Tibial artery (tissue), 4 donors: ENCODE results near the gene ADD2.

Source experiments
- DNase-seq, 2 donors: peaks; one replicate each; pipeline ENCODE4 v3.0.0-alpha.2; 2019
- H3K27ac ChIP-seq, 2 donors: fragments of 200-600 bp; sonication (generic) in 1 of 2; 1 replicate in 1 of 2; 2 replicates in 1 of 2; pipeline ENCODE4 v1.5.1; 2018 to 2019; ENCODE audit warnings: mild to moderate bottlenecking in 1 of 2
- H3K27me3 ChIP-seq, 2 donors: fragments of 200-600 bp; sonication (generic) in 1 of 2; one replicate each; pipeline versions ENCODE4 v1.5.1 to v1.6.0; 2016 to 2019
- H3K36me3 ChIP-seq, 3 donors: fragments of 200-600 bp; sonication (generic) in 2 of 3; one replicate each; pipeline ENCODE4 v1.5.1; 2016 to 2019; ENCODE audit warnings: mild to moderate bottlenecking in 2 of 3
- H3K4me1 ChIP-seq, 4 donors: fragments of 200-600 bp; sonication (generic) in 2 of 4; 1 replicate in 3 of 4; 2 replicates in 1 of 4; pipeline ENCODE4 v1.5.1; 2016 to 2019
- H3K4me3 ChIP-seq, 2 donors: fragments of 200-600 bp; sonication (generic) in 1 of 2; 1 replicate in 1 of 2; 2 replicates in 1 of 2; pipeline ENCODE4 v1.5.1; 2018 to 2019; ENCODE audit warnings: mild to moderate bottlenecking in 2 of 2
- H3K9me3 ChIP-seq, 3 donors: fragments of 200-600 bp; sonication (generic) in 1 of 3; one replicate each; pipeline ENCODE4 v1.5.1; 2016 to 2019
- intact Hi-C: fragments of 100-400 bp; cut with DNase I; formaldehyde crosslinking; loops from one replicate; pipeline ENCODE4 v1.15.0; 2023; ENCODE audit warnings: low total_unique reads
- TF ChIP-seq, protein P1 (sequence below), 2 experiments: fragments of 200-600 bp in 1 of 2; fragments of 450-650 bp in 1 of 2; IDR thresholded peaks; one replicate each; pipeline ENCODE4 v1.5.1; 2017 to 2019; ENCODE audit warnings: antibody characterized with exemption in 2 of 2, mild to moderate bottlenecking in 1 of 2, moderate library complexity in 1 of 2

ADD2 gene

DNA sequence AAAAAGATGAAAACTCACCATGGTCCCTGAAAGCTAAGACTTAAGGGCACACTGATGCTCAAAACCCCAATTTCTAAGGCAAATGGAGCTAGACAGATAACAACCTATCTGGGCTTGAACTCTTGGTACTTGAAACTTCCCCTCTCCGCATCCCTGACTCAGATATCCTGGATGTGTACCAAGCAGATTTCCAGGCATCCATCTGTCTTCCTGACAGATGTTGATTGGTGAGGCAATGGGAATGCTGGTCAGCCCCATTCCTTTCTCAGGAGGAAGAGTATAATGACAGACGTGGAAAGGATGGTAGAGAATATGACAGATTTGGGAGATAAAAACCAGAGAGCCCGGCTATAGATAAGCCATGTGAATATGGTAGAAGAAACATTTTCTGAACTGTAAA lies 69.2 kb downstream of the ADD2 start:
- intact Hi-C loops, result no loop called here

DNA sequence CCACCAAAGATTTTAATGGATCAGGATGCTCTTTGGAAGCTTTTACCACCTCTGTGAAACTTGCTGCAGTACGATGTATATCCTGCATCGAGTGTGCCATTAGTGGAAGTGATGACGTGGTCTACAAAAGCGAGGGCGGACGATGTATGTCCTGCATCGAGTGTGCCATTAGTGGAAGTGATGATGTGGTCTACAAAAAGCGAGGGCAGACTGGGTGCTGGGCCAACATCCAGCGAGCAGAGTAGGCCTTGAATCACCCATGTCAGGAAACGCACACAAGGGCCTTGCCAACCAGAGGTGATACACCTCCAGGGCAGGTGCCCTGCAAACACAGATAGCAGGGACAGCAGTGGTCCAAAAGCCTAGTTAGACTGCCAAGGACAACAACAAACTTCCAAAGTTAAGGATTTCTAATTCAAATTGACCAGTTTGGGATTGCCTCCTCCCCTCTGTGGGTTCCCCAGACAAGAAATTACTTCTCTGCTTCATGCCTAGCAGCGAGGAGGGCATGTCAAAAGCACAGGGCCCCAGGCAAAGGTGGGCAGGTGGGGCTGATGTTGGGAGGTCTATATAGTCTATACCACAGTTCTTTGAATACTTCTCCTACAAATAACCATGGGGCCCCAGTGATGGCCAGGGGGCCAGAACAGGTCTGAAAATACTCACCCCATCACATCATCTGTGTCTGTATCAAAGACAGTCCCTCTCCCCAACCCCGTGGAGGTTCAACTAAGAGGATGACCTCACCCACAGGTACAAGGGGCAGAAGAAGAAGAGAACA lies 70.2 kb downstream of the ADD2 start:
- peak in 1 of 2 donors; percentile 42 for DNase-seq
- intact Hi-C loops, result no loop called here
- Histone ChIP-seq H3K4me1 (no peaks in the 10 kb centered on the region), H3K4me3 (no peak overlapping the region), H3K36me3 (no peaks in the 10 kb centered on the region), H3K9me3 (no peaks in the 10 kb centered on the region), H3K27me3 (peaks cover 0 to 10% of the 10 kb centered on the region in 2 donors), H3K27ac (no peak overlapping the region)
- TF ChIP-seq, protein P1, sequence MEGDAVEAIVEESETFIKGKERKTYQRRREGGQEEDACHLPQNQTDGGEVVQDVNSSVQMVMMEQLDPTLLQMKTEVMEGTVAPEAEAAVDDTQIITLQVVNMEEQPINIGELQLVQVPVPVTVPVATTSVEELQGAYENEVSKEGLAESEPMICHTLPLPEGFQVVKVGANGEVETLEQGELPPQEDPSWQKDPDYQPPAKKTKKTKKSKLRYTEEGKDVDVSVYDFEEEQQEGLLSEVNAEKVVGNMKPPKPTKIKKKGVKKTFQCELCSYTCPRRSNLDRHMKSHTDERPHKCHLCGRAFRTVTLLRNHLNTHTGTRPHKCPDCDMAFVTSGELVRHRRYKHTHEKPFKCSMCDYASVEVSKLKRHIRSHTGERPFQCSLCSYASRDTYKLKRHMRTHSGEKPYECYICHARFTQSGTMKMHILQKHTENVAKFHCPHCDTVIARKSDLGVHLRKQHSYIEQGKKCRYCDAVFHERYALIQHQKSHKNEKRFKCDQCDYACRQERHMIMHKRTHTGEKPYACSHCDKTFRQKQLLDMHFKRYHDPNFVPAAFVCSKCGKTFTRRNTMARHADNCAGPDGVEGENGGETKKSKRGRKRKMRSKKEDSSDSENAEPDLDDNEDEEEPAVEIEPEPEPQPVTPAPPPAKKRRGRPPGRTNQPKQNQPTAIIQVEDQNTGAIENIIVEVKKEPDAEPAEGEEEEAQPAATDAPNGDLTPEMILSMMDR (IDR thresholded peaks at IDR 0.05), result no peak

More for the DNA sequence above, 69.2 kb downstream of the ADD2 start:
- no peak for DNase-seq
- TF ChIP-seq, protein P1 (IDR thresholded peaks at IDR 0.05), result no peak
- H3K9me3 ChIP-seq, result no peaks in the 10 kb centered on the region
- H3K36me3 ChIP-seq, result no peaks in the 10 kb centered on the region
- H3K4me3 ChIP-seq, result no peak overlapping the region
- peaks cover 0 to 10% of the 10 kb centered on the region in 2 donors for H3K27me3 ChIP-seq
- H3K27ac ChIP-seq, result no peak overlapping the region
- no peaks in the 10 kb centered on the region for H3K4me1 ChIP-seq

DNA sequence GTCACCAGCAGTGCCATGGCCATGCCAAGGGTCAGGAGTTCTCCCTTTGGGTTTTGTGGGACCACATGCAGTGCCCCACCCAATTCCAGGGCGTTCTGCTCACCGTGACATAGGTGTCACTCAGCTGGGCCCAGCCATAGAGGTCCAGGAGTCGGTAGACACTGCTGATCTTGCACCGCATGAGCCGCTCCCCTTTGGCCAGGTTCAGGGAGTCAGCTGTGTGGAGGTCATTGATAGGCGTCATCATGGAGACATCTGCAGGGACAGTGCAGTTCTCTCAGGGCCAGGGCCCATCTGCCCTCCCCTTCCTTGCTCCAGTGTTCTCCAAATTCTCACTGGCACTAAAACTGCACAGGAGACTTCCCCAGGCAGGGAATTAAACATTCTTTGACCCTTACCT lies 71.9 kb downstream of the ADD2 start:
- Histone ChIP-seq H3K27me3 (peaks cover 0 to 10% of the 10 kb centered on the region in 2 donors), H3K9me3 (no peaks in the 10 kb centered on the region), H3K4me1 (no peaks in the 10 kb centered on the region), H3K4me3 (no peak overlapping the region), H3K36me3 (no peaks in the 10 kb centered on the region), H3K27ac (no peak overlapping the region)
- TF ChIP-seq, protein P1 (IDR thresholded peaks at IDR 0.05), result no peak
- intact Hi-C loops, result no loop called here
- peak in 1 of 2 donors; percentile 16 for DNase-seq

DNA sequence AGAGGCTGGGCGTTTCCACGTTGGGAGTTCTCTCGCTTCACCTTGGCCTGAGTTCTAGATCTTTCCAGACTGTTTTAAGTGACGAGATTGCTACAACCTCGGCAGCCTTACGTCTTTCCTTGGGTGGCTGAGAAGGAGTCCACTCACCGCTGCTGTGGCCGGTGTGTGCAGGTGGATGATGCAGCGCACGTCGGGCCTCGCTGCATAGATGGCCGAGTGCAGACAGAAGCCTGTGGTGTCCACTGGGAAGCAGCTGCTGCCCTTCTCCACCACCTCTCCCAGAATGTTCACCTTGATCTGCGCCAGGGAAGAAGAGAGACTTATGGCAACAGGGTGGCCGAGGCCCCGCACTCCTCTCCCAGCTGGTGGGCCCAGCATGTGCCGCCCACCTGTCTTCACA lies 75.7 kb downstream of the ADD2 start:
- H3K4me1 ChIP-seq, result no peaks in the 10 kb centered on the region
- H3K27me3 ChIP-seq, result peaks cover 0 to 8% of the 10 kb centered on the region in 2 donors
- no peak overlapping the region for H3K27ac ChIP-seq
- TF ChIP-seq, protein P1 (IDR thresholded peaks at IDR 0.05), result no peak
- no peaks in the 10 kb centered on the region for H3K36me3 ChIP-seq
- H3K9me3 ChIP-seq, result no peaks in the 10 kb centered on the region
- intact Hi-C loops, result no loop called here
- no peak overlapping the region for H3K4me3 ChIP-seq
- DNase-seq, result peak in 1 of 2 donors; percentile 38

DNA sequence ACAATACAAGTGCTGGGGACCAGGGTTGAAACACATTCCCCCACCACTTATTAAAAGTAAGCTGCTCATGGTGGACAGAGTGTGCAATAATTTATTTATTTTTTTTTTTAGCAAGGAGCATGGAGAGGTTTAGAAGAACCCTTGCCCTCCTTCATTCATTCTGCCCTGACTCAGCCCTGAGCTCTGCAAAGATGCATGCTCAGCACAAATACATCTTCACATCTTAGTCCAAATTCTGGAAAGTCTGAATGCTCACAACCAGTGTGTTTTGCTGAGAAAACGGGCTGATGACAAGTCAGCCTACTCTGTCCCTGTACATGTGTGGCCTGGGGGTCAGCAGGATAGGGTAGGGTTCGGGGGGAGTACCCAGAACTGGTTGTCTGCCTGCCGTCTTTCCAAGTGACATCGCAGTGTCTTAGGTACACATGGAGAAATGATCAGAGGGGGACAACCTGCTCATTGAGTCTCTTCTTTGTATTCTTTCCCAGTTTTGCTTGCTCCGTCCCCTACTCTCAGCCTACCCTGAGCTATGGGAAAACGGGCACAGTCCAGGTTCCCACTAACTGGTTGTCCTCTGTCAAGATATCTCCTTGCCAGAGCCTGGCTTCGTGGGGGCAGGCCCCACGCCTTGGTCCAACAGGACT lies 76.4 kb downstream of the ADD2 start:
- TF ChIP-seq, protein P1 (IDR thresholded peaks at IDR 0.05), result no peak
- intact Hi-C loops, result no loop called here
- Histone ChIP-seq H3K27ac (no peak overlapping the region), H3K4me1 (no peaks in the 10 kb centered on the region), H3K36me3 (no peaks in the 10 kb centered on the region), H3K4me3 (no peak overlapping the region), H3K9me3 (no peaks in the 10 kb centered on the region), H3K27me3 (peaks cover 0 to 11% of the 10 kb centered on the region in 2 donors)
- peak in 1 of 2 donors; percentile 44 for DNase-seq
